Stimulated activated memory B cell treated with anti-CD40 and anti-IgM and Interleukin-4, amounts not matched to agents 10 μg/mL and 1 μg/mL and 100 μg/mL, for 72 hours (primary cell): Measurements from ENCODE around the gene PSENEN.
"Not testable (repeated sequence)": the region's sequence is repeated elsewhere in the genome, so short reads cannot be mapped to it uniquely, and the experiment has no call there.

Experiments used
- ATAC-seq: fragments of 150-1000 bp; cut with Tn5 transposase; 2 replicates; pipeline ENCODE4 v1.10.0; 2021
- H3K27ac Mint-ChIP-seq: one replicate; pipeline ENCODE4 v1.8.0; 2022; ENCODE audit warnings: mild to moderate bottlenecking, mixed read lengths
- H3K27me3 Mint-ChIP-seq: one replicate; pipeline ENCODE4 v1.8.0; 2022; ENCODE audit warnings: mixed read lengths
- H3K36me3 Mint-ChIP-seq: one replicate; pipeline ENCODE4 v1.8.0; 2022; ENCODE audit warnings: mixed read lengths
- H3K4me1 Mint-ChIP-seq: one replicate; pipeline ENCODE4 v1.8.0; 2022; ENCODE audit warnings: mixed read lengths
- H3K4me3 Mint-ChIP-seq: one replicate; pipeline ENCODE4 v1.8.0; 2022; ENCODE audit warnings: mild to moderate bottlenecking, moderate library complexity, mixed read lengths
- H3K9me3 Mint-ChIP-seq: one replicate; pipeline ENCODE4 v1.8.0; 2022; ENCODE audit warnings: mixed read lengths

Gene PSENEN

DNA sequence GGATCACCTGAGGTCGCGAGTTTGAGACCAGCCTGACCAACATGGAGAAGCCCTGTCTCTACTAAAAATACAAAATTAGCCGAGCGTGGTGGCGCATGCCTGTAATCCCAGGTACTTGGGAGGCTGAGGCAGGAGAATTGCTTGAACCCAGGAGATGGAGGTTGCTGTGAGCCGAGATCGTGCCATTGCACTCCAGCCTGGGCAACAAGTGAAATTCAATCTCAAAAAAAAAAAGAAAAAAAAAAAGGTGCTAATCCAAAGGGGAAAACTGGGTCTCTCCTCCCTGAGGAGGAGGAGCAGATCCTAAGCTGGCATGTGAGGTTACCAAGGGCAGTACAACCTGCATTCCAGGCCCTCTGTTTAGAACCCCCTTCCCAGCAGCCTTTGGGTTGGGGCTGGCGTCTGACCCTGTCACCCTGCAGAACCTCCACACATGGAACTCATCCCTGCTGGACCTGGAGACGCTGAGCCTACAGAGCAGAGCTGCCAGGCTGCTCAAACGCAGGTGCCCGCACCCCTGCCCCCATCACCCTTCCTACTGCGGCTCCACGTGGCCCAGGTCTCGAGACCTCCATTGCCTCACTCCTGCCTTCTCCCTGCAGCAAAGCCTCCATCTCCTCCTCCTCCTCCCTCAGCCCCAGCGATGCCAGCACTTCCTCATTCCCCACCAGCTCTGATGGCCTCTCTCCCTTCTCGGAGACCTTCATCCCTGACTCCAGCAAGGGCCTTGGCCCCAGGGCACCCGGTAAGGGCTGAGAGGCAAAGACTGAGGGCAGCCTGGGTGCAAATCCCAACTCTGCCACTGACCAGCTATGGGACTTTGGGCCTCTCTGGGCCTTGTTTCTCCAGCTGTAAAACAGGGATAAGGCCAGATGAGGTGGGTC, 19.2 kb downstream of the PSENEN start:
- no peak overlapping the region for H3K4me3 Mint-ChIP-seq
- no peaks in the 10 kb centered on the region for H3K9me3 Mint-ChIP-seq
- H3K27ac Mint-ChIP-seq = no peak overlapping the region
- ATAC-seq = no peak
- peaks cover 45% of the 10 kb centered on the region for H3K36me3 Mint-ChIP-seq
- H3K27me3 Mint-ChIP-seq = no peaks in the 10 kb centered on the region
- peaks cover 9% of the 10 kb centered on the region for H3K4me1 Mint-ChIP-seq

DNA sequence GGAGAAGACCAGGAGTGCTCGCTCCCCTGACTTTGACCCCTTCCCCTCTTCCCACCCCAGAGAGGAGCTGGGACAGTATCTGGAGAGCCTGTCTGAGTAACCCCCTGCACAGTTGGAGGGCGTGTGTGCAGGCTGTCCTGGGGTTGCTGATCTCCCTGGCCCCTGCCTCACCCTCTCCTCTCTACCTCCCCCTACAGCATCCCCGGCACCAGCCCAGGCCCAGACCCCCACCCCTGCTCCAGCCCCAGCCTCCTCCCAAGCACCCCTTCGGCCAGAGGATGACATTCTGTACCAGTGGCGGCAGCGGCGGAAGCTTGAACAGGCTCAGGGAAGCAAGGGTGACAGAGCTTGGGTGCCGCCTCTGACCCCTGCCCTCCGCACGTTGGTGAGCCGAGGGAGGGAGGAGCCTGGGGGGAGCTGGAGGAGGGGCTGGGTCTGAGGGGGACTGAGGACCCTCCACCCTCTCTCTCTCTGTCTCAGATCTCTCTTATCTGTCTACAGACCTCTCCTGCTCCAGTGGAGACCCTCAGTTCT, 21.2 kb downstream of the PSENEN start:
- Mint-ChIP-seq H3K27ac (no peak overlapping the region), H3K4me1 (peaks cover 7% of the 10 kb centered on the region), H3K27me3 (no peaks in the 10 kb centered on the region), H3K4me3 (no peak overlapping the region), H3K9me3 (no peaks in the 10 kb centered on the region), H3K36me3 (peaks cover 45% of the 10 kb centered on the region)
- ATAC-seq = no peak

DNA sequence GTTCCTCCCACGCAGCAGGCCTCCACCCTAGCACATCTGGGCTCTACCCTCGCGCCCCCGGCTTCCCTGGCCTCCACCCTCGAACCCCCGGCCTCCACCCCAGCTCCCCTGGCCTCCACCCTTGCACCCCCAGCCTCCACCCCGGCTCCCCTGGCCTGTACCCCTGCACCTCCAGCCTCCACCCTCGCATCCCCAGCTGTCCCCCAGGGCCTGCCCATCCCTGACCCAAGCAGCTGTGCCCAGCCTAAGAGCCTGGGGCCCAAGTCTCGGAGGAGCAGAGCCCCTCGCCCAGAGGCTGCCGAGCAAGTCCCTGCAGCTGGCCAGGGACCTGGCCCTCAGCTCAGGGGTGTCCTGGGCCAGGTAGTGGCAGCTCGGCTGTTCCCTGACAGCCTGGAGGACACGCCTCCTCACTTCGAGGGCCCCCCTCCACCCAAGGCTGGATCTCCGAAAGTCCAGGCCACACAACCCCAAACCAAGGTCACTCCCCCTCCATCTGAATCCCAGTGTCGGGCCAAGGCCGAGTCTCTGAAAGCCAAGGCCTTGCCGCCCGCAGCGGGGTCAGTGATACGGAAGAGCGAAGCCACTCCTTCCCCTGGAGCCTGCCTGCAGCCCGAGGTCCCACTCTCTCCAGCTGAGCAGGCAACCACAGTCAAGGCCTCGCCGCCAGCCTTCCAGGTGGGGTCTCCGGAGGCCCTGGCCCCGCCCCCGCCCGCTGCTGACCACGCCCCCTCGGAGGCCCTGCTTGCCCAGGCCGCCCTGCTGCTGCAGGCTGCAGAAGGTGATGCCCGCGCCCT, 22.0 kb downstream of the PSENEN start:
- Mint-ChIP-seq H3K36me3 (peaks cover 37% of the 10 kb centered on the region), H3K4me3 (no peak overlapping the region), H3K9me3 (no peaks in the 10 kb centered on the region), H3K27me3 (no peaks in the 10 kb centered on the region), H3K27ac (no peak overlapping the region), H3K4me1 (peaks cover 7% of the 10 kb centered on the region)
- ATAC-seq = peak; percentile 56

DNA sequence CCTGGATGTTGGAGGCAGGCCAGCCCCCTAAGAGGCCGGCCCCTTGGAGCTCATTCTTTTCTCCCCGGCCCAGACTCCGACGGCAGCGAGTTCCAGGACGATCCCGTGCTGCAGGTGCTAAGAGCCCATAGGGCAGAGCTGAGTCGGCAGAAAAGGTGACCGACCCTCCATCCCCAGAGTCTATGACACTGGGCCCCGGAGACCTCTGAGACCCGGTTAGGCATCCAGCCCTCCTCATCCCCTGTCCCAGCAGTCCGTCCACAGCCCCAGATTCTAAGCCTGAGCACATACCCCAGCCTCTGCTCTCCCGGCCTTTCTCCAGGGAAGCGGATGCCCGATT, 22.6 kb downstream of the PSENEN start:
- ATAC-seq = no peak
- Mint-ChIP-seq H3K4me1 (peaks cover 7% of the 10 kb centered on the region), H3K4me3 (no peak overlapping the region), H3K27me3 (no peaks in the 10 kb centered on the region), H3K27ac (no peak overlapping the region), H3K36me3 (peaks cover 37% of the 10 kb centered on the region), H3K9me3 (no peaks in the 10 kb centered on the region)

DNA sequence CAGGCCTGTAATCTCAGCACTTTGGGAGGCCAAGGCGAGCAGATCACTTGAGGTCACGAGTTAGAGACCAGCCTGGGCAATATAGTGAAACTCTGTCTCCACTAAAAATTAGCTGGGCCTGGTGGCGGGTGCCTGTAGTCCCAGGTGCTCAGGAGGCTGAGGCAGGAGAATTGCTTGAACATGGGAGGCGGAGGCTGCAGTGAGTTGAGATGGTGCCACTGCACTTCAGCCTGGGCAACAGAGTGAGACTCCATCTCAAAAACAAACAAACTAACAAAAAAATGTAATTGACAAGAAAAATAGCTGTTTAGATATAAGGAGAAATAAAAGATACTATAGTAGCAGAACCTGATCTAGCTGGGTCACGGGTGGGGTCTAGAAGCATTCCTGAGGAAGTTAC, 26.9 kb downstream of the PSENEN start:
- peaks cover 19% of the 10 kb centered on the region for H3K36me3 Mint-ChIP-seq
- H3K4me3 Mint-ChIP-seq, ATAC-seq, H3K27ac Mint-ChIP-seq, H3K27me3 Mint-ChIP-seq, H3K9me3 Mint-ChIP-seq: not testable (repeated sequence)
- H3K4me1 Mint-ChIP-seq = peaks cover 28% of the 10 kb centered on the region

DNA sequence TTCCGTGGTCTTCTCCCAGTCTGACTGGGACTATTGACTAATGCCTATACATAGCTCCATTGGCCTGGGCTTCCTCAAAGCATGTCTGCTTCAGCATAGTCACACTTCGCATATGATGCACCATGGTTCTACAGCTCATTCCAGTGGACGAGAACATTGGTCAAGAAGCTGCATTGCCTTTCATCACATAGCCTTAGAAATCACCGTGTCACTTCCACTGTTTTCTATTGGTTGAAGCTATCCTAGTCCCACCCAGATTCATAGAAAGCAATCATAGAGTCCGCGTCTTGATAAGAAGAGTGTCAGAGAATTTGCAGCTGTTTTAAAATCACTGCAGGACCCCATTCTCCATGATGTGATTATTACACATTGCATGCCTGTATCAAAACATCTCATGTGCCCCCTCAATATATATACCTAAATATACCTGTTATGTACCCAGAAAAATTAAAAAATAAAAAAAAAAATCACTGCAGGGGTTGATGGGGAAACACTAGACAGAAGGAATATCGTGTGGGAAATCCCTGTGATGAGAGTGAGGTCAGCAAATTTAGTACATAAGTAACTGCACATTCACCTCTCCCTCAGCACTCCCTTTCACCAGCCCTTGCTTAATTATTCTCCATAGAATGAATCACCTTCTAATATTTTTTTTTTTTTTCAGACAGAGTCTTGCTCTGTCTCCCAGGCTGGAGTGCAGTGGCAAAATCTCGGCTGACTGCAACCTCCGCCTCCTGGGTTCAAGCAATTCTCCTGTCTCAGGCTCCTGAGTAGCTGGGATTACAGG, 27.8 kb downstream of the PSENEN start:
- H3K27ac Mint-ChIP-seq = no peak overlapping the region
- peaks cover 11% of the 10 kb centered on the region for H3K36me3 Mint-ChIP-seq
- no peaks in the 10 kb centered on the region for H3K27me3 Mint-ChIP-seq
- ATAC-seq = no peak
- H3K9me3 Mint-ChIP-seq = no peaks in the 10 kb centered on the region
- peaks cover 24% of the 10 kb centered on the region for H3K4me1 Mint-ChIP-seq
- H3K4me3 Mint-ChIP-seq = no peak overlapping the region

DNA sequence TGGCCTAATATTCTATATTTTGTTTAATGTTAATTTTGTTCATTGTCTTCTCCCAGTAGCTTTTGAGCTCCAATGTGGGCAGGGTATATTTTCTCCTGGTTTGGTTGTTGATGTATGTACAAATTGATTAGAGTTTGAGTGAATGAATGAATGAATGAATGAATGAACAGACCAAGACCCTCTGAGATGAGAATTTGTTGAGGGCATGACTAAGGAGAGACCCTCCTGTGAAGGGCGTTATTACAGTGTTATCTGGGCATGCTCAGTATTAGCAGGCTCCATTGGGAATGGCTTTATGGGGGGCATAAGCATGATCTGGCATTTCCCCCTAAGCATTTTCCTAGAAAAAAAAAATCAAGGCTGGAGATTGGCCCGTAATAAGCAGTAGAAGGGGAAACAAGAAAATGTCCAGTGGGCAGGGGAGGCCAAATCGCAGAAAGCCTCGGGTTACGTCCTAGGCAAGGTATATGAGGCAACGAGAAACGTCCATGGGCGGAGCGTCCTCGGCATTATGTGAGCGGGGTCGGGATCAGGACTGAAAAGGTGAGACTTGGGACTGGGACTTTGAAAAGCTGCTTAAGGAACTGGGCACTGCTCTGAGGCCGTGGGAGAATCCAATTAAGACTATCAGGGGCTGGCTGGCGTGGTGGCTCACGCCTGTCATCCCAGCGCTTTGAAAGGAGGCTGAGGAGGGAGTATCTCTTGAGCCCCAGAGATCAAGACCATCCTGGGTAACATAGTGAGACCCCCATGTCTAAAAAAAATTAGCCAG, 29.0 kb downstream of the PSENEN start:
- H3K27me3 Mint-ChIP-seq = no peaks in the 10 kb centered on the region
- peaks cover 22% of the 10 kb centered on the region for H3K4me1 Mint-ChIP-seq
- H3K4me3 Mint-ChIP-seq = peak overlapping the region; percentile 91
- peak overlapping the region; percentile 70 for H3K27ac Mint-ChIP-seq
- no peaks in the 10 kb centered on the region for H3K36me3 Mint-ChIP-seq
- no peak for ATAC-seq
- no peaks in the 10 kb centered on the region for H3K9me3 Mint-ChIP-seq

DNA sequence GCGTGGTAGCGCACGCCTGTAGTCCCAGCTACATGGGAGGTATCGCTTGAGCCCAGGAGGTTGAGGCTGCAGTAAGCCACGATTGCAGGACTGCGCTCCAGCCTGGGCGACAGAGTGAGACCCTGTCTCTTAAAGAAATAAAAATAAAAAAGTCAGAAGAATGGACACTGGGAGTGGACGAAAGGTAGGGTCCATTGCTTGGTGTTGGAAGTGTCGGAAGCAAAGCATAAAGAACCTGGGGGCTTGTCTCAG, 29.5 kb downstream of the PSENEN start:
- Mint-ChIP-seq H3K4me3 (peak overlapping the region; percentile 91), H3K4me1 (peaks cover 22% of the 10 kb centered on the region), H3K27me3 (no peaks in the 10 kb centered on the region), H3K36me3 (no peaks in the 10 kb centered on the region), H3K27ac (peak overlapping the region; percentile 70), H3K9me3 (no peaks in the 10 kb centered on the region)
- no peak for ATAC-seq

DNA sequence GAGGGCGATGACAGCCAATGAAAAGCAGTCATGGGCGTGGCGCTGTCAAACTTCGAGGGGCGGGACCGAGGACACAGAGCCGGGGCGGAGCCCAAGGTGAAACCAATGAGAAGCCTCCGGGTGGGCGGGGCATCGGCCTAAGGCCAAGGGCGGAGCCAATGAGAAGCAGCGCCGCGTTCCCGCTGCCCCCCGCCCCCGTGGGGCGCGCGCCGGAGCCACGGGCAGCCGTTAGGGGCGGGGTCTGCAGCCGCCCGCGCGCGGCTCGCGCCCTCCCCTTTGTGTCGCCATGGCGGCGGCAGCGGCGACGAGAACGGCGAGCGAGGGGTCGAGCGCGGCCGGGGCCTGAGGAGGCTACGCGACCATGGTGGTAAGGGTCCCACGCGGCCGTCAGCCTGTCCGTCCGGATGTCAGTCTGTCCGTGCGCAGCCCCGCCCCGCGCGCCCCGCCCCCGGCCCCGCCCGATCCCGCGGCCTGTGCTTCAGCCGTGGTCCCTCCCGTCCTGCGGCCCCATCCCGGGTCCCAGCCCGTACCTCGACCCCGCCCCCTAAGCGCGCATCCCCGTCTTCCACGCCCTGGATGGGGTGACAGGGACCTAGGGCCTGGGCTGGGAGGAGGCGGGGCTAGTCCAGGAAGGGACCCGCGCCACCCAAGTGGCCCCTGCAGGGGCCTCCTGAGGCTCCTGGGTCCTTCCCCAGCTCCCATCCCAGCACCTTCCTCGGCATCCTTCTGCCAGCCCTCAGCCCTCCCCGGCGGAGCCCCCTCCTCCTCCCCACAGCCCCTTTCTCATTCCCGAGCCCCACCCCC, 30.0 kb downstream of the PSENEN start, which contains the start of gene ARHGAP33:
TSS of gene ARHGAP33 (plus strand) at position 267 of the 804 bp plus-strand sequence. CDS start at position 362, 95 bp downstream.
- peak within 1 kb of the TSS; percentile 91 for H3K4me3 Mint-ChIP-seq
- H3K9me3 Mint-ChIP-seq = no peaks in the 10 kb centered on the region
- peak; percentile 98 for ATAC-seq
- no peaks in the 10 kb centered on the region for H3K36me3 Mint-ChIP-seq
- peak within 1 kb of the TSS; percentile 70 for H3K27ac Mint-ChIP-seq
- H3K4me1 Mint-ChIP-seq = peaks cover 22% of the 10 kb centered on the region
- H3K27me3 Mint-ChIP-seq = no peaks in the 10 kb centered on the region

DNA sequence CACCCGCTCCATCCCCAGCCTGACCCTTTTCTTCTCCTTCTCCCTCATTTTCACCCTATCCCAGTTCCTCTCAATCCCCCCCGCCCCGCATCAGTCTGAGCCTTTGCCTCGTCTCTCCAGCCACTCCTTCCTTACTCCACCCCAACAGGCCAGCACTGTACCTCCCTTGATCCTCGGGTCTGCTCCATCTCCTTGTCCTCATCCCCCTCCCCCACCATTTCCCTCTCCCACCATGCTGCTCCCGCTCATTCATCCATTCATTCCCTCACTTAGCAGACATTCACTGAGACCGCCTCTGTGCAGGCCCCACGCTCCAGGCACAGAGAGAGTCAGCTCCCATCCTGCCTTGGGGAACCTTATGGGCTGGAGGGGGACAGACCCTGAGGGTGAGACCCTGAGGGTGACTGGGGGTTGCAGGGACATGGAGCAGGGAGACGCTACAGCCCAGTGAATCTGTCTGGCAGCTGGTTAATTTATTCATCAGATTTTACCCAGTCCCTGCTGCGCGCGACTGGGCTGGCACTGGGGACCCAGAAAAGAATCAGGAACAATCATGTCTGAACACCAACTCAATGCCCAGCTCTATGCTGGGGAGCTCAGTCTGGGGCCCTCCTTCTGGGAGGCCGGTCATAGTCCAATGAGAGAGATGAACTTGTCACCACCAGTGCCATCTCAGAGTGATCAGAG, 30.8 kb downstream of the PSENEN start:
- no peak for ATAC-seq
- Mint-ChIP-seq H3K36me3 (no peaks in the 10 kb centered on the region), H3K4me3 (peak overlapping the region; percentile 91), H3K27ac (peak overlapping the region; percentile 62), H3K27me3 (no peaks in the 10 kb centered on the region), H3K9me3 (no peaks in the 10 kb centered on the region), H3K4me1 (peaks cover 22% of the 10 kb centered on the region)

DNA sequence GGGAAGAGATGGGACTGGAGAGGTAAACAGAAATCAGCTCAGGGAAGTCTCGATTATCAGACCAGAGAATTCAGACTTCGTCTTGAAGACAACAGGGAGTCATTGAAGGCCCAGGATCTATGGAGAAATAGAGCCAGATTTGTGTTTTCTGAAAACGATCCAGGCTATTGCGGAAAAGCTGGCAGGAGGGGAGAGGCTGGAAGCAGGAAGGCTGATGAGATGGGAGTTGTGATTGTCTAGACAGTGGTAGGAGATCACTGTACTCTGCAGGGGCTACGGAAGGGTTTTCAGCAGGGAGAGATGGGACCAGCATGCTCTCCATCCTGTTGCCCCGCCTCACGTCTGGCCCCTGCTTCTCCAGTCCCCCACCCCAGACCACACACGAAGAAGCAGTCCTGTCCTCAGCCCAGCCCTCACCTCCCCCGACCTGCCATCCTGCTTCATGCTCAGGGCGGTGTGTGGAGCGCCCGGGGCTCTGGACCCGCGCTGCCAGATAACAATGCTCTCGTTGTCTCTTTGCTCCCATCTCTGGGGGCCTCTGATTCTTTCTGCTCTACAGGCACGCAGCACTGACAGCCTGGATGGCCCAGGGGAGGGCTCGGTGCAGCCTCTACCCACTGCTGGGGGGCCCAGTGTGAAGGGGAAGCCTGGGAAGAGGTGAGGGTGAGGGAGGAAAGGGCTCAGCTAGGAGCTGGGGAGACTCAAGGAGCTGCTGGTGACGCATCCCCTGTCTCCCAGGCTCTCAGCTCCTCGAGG, 31.8 kb downstream of the PSENEN start:
- Mint-ChIP-seq H3K9me3 (no peaks in the 10 kb centered on the region), H3K4me1 (peaks cover 22% of the 10 kb centered on the region), H3K36me3 (no peaks in the 10 kb centered on the region), H3K27ac (no peak overlapping the region), H3K4me3 (no peak overlapping the region), H3K27me3 (no peaks in the 10 kb centered on the region)
- ATAC-seq = no peak

DNA sequence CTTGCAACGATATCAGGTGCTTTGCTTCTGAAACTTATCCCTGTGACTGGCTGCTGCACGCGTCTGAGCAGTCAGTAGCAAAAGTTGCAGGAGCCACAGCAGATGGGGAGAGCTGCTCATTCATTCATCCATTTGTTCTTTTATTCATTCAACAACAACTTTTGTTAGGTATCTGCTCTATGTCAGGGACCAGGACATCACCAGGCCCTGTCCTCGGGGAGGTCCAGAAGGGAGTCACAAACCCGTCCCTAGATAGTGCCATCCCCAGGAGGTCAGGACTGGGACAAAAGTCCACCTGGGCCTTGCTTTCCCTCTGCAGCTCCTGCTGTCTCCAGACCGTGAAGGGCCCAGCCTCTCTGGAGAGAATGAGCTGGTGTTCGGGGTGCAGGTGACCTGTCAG, 32.5 kb downstream of the PSENEN start:
- Mint-ChIP-seq H3K36me3 (no peaks in the 10 kb centered on the region), H3K9me3 (no peaks in the 10 kb centered on the region), H3K27ac (no peak overlapping the region), H3K4me1 (peaks cover 22% of the 10 kb centered on the region), H3K4me3 (no peak overlapping the region), H3K27me3 (no peaks in the 10 kb centered on the region)
- ATAC-seq = no peak

DNA sequence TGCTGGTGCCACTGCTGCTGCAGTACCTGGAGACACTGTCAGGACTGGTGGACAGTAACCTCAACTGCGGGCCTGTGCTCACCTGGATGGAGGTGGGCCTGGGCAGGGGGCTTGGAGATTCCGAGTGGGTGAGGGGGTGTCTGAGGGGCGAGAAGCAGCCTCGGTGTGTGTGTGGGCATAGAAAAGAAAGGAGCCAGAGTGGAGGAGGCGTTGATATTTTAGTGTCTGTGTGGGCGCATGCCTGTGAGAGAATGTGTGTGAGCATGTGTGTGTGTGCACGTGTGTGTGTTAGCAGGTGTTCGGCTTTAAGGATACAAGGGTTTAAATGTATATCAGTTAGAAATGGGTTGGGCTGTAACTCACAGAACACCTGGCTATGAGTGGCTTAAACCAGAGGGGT, 33.6 kb downstream of the PSENEN start:
- no peak for ATAC-seq
- H3K9me3 Mint-ChIP-seq = no peaks in the 10 kb centered on the region
- H3K27ac Mint-ChIP-seq = no peak overlapping the region
- H3K4me3 Mint-ChIP-seq = no peak overlapping the region
- no peaks in the 10 kb centered on the region for H3K27me3 Mint-ChIP-seq
- H3K4me1 Mint-ChIP-seq = peaks cover 27% of the 10 kb centered on the region
- H3K36me3 Mint-ChIP-seq = no peaks in the 10 kb centered on the region
